Activated CD8-positive, alpha-beta memory T cell treated with anti-CD3 and anti-CD28 coated beads, Interleukin-2, amount 50 U/mL, for 48 hours (primary cell): ENCODE results near the gene AP4M1.

Experiments
- DNase-seq: peaks from one replicate; pipeline ENCODE4 v3.0.0-alpha.2; 2020

Gene AP4M1

DNA sequence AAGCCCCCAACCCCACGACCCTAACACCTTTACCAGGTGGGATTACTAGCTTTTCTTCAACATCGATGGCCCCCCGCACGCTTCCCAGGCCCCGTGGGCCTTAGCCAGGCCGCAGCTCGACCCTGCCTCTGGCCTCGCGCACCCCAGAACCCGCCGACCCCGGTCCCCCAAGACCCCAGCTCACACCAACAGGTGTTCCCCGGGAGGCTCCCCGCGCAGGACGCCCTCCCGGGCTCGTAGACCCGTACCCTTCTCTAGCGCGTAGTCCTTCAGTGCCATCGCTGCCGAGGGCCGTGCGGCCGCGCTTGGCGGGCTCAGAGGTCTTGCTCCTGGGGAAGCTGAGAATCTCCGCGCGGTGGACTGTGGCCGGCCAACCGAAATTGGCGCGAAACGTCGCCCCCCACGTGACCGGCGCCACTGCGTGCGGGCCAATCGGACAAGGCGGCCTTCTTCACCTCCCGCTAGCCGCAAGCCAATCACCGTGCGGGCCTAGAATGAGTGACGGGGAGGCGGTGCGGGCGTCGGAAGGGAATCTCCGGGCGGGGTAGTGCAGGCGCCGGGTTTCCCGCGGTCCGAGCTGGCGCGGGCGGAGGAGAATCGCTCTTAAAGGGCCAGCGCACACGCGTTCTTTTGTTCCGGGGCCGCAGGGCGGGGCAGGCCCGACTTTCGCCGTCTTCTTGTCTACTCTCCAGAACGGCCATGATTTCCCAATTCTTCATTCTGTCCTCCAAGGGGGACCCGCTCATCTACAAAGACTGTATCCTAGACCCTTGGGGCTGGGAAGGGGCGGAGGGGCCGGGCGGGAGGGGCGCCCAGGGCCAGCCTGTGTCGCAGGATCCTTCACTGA is at the start of gene AP4M1, which contains the start of gene MCM7:
AP4M1 (plus strand) TSS at position 628 of the 847 bp plus-strand sequence; CDS start at position 700, 72 bp downstream.
MCM7 (minus strand) TSS at position 382 of the 847 bp plus-strand sequence; CDS start at position 279, 103 bp downstream.
- DNase-seq = peak; percentile 98

DNA sequence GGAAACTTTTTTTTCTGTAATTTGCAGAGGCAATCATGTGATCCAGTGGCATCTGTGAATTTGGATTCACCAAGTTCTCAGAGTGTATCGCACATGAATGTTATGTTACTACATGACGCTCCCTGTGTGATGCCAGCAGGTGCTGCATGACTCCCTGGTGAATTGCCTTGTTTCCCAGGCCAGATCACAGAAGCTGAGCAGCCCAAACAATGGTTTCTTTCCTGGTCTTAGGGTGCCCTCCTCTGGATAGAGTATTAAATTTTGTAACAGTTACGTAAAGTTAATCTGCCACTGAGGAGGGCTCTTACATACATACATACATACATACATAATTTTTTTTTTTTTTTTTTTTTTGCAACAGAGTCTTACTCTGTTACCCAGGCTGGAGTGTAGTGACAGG is 48.2 kb upstream of the AP4M1 start:
- no peak for DNase-seq

DNA sequence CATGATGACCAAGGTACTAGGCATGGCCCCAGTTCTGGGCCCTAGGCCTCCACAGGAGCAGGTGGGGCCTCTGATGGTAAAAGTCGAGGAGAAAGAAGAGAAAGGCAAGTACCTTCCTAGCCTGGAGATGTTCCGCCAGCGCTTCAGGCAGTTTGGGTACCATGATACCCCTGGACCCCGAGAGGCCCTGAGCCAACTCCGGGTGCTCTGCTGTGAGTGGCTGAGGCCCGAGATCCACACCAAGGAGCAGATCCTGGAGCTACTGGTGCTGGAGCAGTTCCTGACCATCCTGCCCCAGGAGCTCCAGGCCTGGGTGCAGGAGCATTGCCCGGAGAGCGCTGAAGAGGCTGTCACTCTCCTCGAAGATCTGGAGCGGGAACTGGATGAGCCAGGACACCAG is 44.4 kb upstream of the AP4M1 start:
- DNase-seq = no peak

GRCh38 chr7:100059251-100059739 is 42.1 kb upstream of the AP4M1 start:
- DNase-seq = no peak

DNA sequence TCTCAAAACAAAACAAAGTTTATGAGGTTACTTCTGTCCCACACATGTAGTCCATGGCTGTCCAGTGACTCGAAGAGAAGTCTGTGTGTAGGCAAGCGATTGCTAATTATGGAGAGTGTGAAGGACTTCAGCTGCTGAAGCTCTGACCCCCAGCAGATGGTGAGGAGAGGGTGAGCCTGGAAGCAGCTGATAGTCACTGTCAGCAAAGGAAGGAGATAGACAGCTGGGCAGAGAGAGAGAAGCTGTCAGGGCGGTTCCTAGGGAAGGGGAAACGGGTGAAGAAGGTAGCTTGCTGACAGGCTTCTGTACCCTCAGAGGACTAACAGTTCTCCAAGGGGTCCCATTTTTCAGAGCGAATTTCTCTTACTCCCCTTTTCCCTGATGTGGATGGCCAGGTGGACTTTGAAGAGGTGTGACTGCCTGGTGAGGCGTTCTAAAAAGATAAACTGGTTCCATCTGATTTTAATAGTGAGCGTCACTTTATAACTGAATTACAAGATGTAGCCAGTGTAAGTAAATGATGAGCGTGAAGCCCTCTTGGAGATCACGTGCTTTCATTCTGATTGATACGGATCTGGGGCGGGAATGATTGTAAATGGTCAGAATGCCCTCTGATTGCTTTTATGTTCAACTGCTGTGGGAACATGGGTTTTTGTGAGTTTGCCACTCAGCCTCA is 39.8 kb upstream of the AP4M1 start:
- no peak for DNase-seq

DNA sequence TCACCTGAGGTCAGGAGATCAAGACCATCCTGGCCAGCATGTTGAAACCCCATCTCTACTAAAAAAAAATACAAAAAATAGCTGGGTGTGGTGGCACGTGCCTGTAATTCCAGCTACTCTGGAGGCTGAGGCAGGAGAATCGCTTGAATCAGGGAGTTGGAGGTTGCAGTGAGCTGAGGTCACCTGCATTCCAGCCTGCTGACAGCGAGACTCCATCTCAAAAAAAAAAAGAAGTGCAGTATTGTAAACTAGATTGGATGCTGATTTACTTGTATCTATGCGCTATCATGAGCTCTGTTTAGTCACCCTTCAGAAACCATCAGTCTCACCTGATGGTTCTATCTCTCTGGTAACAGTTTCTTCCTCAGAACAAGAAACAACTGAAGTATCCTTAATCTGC is 38.1 kb upstream of the AP4M1 start:
- DNase-seq = no peak

- no peak for DNase-seq
Observed at GRCh38 chr7:100064162-100064561, 37.3 kb upstream of the AP4M1 start.

GRCh38 chr7:100065452-100066186 is 35.8 kb upstream of the AP4M1 start:
- DNase-seq = no peak

GRCh38 chr7:100066953-100067352 is 34.5 kb upstream of the AP4M1 start:
- DNase-seq = no peak

DNA sequence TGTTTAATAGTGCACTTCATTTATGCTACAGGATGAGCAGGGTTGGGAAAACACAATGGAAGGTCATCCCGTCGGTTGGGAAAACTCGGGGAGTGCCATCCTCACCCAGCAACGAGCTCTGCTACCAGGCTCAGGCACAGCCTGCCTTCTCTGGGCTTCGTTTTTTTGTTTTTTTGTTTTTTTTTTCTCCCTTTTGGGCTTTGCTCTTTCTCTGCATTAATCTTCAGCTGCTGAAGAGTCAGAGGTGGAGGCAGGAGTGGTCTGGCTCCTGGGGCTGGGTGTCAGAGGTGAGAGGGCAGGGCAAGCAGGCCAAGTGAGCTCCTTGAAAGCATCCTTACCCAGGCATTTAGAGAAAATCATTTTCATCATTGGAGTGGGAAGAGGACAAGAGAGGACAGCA is 31.5 kb upstream of the AP4M1 start:
- DNase-seq = no peak

DNA sequence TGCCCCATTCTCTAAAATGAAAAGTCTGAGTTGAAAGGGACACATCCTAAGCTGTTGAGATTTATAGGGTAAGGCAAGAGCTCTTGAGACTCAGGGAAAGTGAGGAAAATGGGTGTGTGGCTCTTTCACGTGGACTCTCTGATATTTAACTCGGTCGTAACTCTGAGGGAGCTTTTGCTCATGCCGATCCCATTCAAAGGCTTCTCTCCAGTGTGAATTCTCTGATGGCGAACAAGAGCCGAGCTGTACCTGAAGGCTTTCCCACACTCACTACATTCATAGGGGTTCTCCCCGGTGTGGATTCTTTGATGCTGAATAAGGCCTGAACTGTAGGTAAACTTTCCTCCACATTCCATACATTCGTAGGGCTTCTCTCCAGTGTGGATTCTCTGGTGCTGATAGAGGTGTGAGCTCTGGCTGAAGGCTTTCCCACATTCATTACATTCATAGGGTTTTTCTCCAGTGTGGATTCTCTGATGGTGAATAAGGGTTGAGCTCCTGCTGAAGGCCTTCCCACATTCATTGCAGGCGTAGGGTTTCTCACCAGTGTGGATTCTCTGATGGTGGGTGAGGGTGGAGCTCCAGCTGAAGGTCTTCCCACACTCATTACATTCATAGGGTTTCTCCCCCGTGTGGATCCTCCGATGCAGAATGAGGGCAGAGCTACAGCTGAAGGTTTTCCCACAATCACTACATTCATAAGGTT is 30.3 kb upstream of the AP4M1 start:
- no peak for DNase-seq

DNA sequence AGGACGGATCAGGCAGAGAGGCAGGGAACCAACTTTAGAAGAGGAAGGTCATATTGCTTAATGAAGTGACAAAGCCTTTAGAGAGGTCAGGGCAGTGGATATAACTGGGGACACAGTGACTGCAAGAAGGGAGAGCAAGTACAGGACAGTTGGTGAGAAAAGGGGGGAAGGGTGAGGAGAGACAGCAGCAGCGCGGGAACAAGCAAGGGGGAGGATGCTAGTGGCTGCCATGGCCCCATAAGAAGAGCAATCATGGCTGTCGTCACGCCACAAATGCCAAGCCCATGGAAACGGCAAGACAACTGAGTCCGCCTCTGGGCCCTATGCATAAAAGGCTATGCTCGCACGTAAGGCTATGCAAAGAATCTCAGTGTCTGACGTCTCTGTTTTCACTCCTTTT is 29.0 kb upstream of the AP4M1 start:
- DNase-seq = no peak

- DNase-seq = no peak
Observed at GRCh38 chr7:100074841-100075240, 26.6 kb upstream of the AP4M1 start.

GRCh38 chr7:100075418-100075817 is 26.0 kb upstream of the AP4M1 start:
- no peak for DNase-seq

- no peak for DNase-seq
Observed at GRCh38 chr7:100077205-100077604, 24.2 kb upstream of the AP4M1 start.

GRCh38 chr7:100079024-100079560 is 22.4 kb upstream of the AP4M1 start:
- no peak for DNase-seq

- DNase-seq = no peak
Observed at GRCh38 chr7:100080907-100081534, 20.4 kb upstream of the AP4M1 start.

DNA sequence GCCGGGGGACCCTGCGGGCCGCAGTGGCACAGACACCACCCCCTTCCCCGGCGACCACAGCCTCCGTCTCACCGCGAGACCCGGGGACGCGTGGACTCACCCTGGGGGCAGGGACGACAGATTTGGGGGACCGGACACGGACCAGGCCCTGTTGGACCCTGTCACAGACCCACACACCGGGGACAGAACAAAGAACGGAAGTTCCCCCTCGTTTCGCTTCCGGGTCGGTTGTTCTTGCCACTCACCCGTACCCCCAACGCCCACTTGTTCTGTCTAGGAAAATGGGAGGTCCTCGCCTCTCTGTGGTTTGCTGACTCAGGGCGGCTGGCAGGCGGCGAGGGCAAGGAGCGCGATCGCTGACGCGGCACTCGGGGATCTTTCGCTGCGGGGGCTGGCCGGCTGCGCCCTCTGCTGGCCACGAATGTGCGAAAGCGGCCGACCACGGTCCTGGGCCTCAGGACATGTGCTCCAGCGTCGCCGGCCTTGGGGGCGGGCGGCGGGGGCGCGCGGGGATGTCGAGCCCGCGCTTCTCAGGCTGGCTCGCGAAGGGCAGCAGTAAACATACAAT is 19.8 kb upstream of the AP4M1 start, which contains the start of gene ZNF3:
ZNF3 (minus strand) TSS at position 189 of the 568 bp plus-strand sequence. CDS start 4,366 bp downstream, outside the sequence.
- peak; percentile 99 for DNase-seq

- no peak for DNase-seq
Observed at GRCh38 chr7:100082978-100083377, 18.5 kb upstream of the AP4M1 start.

DNA sequence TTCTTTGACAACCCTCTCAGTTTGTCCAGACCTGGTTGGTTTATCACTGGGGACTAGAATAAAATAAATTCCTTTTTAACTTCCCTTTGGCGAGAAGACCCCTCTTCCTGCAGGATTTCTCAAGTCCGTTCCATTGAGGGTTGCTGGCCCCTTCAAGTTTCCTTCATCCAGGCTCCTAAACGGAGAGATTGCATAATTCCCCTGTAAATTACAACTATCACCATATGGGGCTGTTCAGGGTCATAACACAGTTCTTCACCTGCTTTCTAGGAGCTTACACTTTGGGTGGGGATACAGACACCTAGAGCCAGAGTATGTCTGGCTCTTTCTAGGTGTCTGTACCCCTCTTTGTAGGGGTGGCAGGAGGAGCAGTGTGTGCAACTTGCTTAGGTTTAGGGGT is 15.9 kb upstream of the AP4M1 start:
- no peak for DNase-seq

DNA sequence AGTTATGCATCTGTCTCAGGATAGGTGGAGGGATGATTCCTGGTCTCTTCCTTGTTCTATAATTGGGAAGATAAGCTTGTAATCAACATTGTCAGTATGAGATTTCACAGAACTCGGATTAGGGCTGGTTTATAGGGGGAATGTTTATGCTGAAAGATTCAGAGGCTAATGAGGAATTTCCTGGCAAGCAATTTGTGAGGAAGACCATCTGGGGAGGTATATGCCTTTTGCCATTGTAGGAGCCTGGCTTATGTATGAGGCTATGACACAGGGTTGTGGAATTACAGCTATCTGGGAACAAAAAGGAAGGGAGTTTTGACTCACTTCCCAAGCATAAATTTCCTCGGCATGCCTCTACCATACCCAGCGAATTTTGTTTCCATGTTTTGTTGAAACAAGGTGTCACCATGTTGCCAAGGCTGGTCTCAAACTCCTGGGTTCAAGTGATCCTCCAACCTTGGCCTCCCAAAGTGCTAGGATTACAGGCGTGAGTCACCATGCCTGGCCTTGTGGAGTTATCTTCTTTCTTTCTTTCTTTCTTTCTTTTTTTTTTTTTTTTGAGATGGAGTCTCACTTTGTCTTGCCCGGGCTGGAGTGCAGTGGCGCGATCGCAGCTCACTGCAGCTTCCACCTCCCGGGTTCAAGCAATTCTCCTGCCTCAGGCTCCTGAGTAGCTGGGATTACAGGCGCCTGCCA is 14.2 kb upstream of the AP4M1 start:
- DNase-seq = no peak
